Measurements from ENCODE around the gene PLEKHG5. TPM values are rescaled to one million over a fixed set of nuclear protein-coding genes. Genes with fewer than 3 reads are reported as not detected.
A peak's percentile ranks its signal among the peaks of the same experiment; 100 is the strongest.

PLEKHG5 gene
- total RNA-seq, 4 donors from 2014 or later = 72.5 to 170 (median 99.8) TPM

DNA sequence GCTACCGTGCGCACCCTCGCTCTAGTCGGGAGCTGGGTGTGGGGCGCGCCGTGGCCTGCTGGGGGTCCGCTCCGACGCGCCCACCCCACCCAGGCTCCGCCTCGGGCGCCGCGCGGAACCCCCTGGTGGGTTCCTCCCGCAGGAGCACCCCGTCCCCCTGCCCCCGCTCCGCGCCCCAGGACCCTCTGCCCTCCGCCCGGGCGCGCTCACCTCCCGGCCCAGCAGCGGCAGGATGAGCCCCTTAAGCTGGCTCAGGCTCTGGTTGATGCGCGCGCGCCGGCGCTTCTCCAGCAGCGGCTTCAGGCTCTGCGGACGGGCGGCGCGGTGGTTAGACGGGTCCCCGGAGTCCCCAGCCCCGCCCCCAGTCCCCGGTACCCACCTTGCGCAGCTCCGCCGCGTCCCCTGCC lies 72.1 kb downstream of the PLEKHG5 start:
- TF ChIP-seq, protein P1, sequence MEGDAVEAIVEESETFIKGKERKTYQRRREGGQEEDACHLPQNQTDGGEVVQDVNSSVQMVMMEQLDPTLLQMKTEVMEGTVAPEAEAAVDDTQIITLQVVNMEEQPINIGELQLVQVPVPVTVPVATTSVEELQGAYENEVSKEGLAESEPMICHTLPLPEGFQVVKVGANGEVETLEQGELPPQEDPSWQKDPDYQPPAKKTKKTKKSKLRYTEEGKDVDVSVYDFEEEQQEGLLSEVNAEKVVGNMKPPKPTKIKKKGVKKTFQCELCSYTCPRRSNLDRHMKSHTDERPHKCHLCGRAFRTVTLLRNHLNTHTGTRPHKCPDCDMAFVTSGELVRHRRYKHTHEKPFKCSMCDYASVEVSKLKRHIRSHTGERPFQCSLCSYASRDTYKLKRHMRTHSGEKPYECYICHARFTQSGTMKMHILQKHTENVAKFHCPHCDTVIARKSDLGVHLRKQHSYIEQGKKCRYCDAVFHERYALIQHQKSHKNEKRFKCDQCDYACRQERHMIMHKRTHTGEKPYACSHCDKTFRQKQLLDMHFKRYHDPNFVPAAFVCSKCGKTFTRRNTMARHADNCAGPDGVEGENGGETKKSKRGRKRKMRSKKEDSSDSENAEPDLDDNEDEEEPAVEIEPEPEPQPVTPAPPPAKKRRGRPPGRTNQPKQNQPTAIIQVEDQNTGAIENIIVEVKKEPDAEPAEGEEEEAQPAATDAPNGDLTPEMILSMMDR (IDR thresholded peaks at IDR 0.05) = no peak
- TF ChIP-seq POLR2A (IDR thresholded peaks at IDR 0.05) = no peak
- DNase-seq (ENCODE audit: low spot score in 2 of 2) = no peak
- H3K4me3 ChIP-seq (ENCODE audit: low read depth, poor library complexity, severe bottlenecking) = peak overlapping the region; percentile 27
- WGBS, 2 donors = 2% methylated on average over 11 to 25 of the region's 48 CpGs
- intact Hi-C loops (cut with DNase I; ENCODE audit: low total_unique reads) = no loop called here

DNA sequence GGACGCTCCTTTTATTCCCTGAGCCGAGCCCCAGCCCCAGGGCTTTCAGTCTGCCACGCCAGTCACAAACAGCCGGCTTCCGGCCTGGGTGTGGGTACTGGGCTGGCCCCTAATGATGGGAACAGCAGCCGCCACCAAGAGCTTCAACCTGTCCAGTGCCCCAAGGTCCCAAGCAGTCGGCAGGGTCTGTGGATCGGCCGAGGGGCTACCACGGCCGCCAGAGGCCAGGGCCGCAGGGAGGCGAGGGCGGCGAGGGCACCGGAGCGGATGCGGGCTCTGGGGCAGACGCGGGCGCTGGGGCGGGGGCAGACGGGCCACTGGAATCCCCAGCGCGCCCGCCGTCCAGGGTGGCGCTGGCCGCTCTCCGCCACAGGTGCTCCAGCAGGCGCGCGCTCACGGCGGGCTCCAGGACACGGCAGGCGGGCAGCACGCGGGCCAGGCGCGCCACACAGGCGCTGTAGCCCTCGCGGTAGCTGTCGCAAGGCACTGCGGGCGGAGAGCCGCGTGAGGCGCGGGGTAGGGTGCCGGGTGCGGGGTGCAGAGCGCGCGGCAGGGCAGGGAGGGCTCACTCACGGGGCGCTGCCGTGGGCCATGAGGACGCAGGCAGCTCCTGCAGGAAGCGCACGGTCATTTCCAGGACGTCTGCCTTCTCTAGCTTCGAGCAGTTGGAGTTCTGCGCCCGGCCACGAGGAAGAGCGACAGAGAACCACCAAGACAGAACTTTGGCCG lies 72.6 kb downstream of the PLEKHG5 start:
- intact Hi-C loops (cut with DNase I; ENCODE audit: low total_unique reads) = no loop called here
- H3K4me3 ChIP-seq (ENCODE audit: low read depth, poor library complexity, severe bottlenecking) = peak overlapping the region; percentile 27
- DNase-seq (ENCODE audit: low spot score in 2 of 2) = no peak
- no peak for TF ChIP-seq POLR2A (IDR thresholded peaks at IDR 0.05)
- TF ChIP-seq, protein P1 (IDR thresholded peaks at IDR 0.05) = no peak
- 10% methylated on average over 12 to 43 of the region's 69 CpGs for WGBS, 2 donors

DNA sequence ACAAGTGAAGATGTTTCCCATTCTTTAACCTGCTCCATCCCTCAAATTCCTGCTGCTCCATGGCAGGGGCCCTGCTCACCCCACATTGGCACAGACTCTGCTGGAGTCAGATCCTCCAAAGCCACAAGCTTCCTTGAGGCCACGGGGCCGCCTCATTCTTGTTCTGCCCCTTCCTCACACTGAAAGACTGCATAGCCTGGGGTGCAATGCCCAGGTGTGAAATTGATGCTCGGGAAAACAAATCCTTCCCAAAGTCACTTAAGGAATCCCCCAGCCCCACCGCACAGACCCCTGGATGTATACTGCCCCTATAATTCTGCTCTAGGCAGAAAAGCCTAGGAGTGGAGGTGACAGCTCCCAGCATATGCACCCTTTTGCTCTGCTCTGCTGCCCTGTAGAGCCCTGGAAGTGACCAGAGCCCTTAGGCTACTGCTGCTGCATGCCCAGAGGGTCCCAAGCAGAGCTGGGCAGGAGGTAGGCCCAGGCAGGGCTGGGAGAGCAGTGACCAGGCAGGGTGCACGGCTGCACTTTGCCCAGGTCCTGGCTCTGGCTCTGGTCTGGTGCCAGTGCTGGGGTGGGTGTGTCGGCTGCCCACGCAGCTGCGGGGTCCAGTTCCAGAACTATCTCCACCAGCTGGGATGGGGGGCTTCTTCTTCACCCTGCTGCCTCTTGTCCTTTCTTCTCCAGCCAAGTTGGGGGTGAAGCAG lies 73.4 kb downstream of the PLEKHG5 start:
- no peak overlapping the region for H3K4me3 ChIP-seq (ENCODE audit: low read depth, poor library complexity, severe bottlenecking)
- intact Hi-C loops (cut with DNase I; ENCODE audit: low total_unique reads) = no loop called here
- TF ChIP-seq POLR2A (IDR thresholded peaks at IDR 0.05) = no peak
- TF ChIP-seq, protein P1 (IDR thresholded peaks at IDR 0.05) = no peak
- no peak for DNase-seq (ENCODE audit: low spot score in 2 of 2)
- 56 to 62% methylated on average over 8 of the region's 8 CpGs for WGBS, 2 donors

Small RNAs within 50 kb of the gene (microRNA-seq; reads per million reads assigned to microRNA genes)
- gene MIR4252 (ENCODE audit: borderline number of aligned reads in 1 of 2, borderline replicate concordance in 2 of 2) = 0 reads per million in 2 donors

Other genes with a start within 250 kb of the PLEKHG5 start
- not detected for gene HES3, start 247.5 kb downstream of the PLEKHG5 start, total RNA-seq
- gene GPR153, start 230.6 kb downstream of the PLEKHG5 start, total RNA-seq = 10 to 100 TPM in 2 of 4 donors, 1 to 10 TPM in 2; 6.2 to 17.3 (median 11.7) TPM
- 10 to 100 TPM; 21.1 to 27.7 (median 24.6) TPM for gene ACOT7, start 97.9 kb downstream of the PLEKHG5 start, total RNA-seq
- 10 to 100 TPM; 15.4 to 47.7 (median 35.8) TPM for gene HES2, start 71.7 kb downstream of the PLEKHG5 start, total RNA-seq
- gene ESPN, start 66.9 kb downstream of the PLEKHG5 start, total RNA-seq = 10 to 100 TPM; 27.5 to 64.3 (median 30.3) TPM
- gene TNFRSF25, start 25.5 kb downstream of the PLEKHG5 start, total RNA-seq = 100 to 1,000 TPM in 1 of 4 donors, 10 to 100 TPM in 3; 53.7 to 168 (median 75.7) TPM
- 10 to 100 TPM; 13.1 to 35.9 (median 23.3) TPM for gene NOL9, start 62.8 kb upstream of the PLEKHG5 start, total RNA-seq
- under 1 TPM in 2 of 4 donors, not detected in 2; 0.27 to 0.39 TPM for gene TAS1R1, start 63.6 kb upstream of the PLEKHG5 start, total RNA-seq
- gene ZBTB48, start 88.3 kb upstream of the PLEKHG5 start, total RNA-seq = 10 to 100 TPM; 31.6 to 40.4 (median 34.8) TPM
- gene KLHL21, start 111.2 kb upstream of the PLEKHG5 start, total RNA-seq = 100 to 1,000 TPM in 3 of 4 donors, 10 to 100 TPM in 1; 89.6 to 147 (median 130) TPM
- gene PHF13, start 122.1 kb upstream of the PLEKHG5 start, total RNA-seq = 10 to 100 TPM; 18.4 to 26.7 (median 21.1) TPM
- gene THAP3, start 133.2 kb upstream of the PLEKHG5 start, total RNA-seq = 10 to 100 TPM; 20.1 to 26.9 (median 23.4) TPM
- 10 to 100 TPM; 22.1 to 37.1 (median 27.3) TPM for gene DNAJC11, start 210.1 kb upstream of the PLEKHG5 start, total RNA-seq

All from lower leg skin (tissue), 4 donors.